GM12874 (cell line): ENCODE results near the gene POU6F1.

Source experiments
- TF ChIP-seq, protein P1 (sequence below): IDR thresholded peaks from 2 replicates; pipeline ENCODE4 v1.5.1; 2011; ENCODE audit warnings: low read depth, mild to moderate bottlenecking, control low read depth, low read length, moderate library complexity; ENCODE audit not compliant: insufficient read depth

POU6F1 gene

DNA sequence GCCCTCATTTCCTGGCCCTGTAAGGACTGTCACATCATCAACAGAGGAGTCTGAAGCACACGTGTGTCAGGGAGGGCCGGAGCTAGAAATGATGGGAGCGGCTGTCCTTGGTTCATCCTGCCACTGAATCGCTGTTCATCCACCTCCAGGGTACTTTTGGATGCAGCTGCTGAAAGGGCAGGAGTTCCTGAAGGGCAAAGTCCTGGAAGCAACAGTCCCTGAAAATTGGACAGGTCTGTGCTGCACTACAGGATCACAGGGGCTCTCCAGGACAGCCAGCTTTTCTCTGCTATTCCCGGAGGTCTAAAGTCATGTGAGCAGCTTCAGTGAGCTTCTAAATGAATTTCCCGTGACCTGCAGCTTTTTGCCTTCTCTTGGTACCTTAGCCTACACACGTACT, 17.7 kb downstream of the POU6F1 start:
- TF ChIP-seq, protein P1, sequence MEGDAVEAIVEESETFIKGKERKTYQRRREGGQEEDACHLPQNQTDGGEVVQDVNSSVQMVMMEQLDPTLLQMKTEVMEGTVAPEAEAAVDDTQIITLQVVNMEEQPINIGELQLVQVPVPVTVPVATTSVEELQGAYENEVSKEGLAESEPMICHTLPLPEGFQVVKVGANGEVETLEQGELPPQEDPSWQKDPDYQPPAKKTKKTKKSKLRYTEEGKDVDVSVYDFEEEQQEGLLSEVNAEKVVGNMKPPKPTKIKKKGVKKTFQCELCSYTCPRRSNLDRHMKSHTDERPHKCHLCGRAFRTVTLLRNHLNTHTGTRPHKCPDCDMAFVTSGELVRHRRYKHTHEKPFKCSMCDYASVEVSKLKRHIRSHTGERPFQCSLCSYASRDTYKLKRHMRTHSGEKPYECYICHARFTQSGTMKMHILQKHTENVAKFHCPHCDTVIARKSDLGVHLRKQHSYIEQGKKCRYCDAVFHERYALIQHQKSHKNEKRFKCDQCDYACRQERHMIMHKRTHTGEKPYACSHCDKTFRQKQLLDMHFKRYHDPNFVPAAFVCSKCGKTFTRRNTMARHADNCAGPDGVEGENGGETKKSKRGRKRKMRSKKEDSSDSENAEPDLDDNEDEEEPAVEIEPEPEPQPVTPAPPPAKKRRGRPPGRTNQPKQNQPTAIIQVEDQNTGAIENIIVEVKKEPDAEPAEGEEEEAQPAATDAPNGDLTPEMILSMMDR, result no peak

GRCh38 chr12:51199366-51199945, 18.4 kb downstream of the POU6F1 start:
- TF ChIP-seq, protein P1, result no peak

DNA sequence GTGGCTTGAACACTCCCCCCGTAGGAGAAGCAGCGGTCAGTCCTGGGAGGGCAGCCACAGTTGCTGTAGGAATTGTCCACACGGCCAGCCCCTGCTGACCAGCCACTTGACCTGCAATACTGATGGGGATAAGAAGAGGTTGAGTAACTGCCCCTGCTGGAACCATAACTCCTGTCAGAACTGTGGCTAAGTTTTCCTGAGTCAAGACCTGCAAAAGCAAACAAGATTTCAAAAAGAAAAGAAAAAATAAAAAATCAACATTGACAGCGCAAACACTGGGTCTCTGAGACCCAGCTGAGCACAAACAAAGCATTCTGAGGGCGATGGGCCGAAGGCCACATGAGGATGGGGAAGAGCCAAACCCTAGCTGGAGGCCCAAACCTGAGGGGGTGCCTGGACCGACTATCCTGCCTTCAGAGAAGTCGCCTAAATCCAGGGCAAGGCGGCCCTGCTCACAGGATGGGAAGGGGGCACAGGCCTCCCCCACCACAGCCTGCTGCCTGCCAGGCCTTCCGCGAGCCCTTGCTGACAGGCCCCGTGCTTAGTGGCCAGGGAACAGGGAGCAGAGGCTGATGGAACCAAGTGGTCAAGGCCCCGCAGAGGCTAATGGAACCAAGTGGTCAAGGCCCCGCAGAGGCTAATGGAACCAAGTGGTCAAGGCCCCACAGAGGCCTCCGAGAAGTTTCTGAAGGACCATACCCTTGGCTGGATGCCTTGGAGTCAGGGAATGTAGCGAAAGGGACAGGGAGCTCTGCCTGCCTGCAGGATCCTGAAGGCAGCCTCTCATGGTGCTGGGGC, 19.1 kb downstream of the POU6F1 start:
- TF ChIP-seq, protein P1, result no peak

DNA sequence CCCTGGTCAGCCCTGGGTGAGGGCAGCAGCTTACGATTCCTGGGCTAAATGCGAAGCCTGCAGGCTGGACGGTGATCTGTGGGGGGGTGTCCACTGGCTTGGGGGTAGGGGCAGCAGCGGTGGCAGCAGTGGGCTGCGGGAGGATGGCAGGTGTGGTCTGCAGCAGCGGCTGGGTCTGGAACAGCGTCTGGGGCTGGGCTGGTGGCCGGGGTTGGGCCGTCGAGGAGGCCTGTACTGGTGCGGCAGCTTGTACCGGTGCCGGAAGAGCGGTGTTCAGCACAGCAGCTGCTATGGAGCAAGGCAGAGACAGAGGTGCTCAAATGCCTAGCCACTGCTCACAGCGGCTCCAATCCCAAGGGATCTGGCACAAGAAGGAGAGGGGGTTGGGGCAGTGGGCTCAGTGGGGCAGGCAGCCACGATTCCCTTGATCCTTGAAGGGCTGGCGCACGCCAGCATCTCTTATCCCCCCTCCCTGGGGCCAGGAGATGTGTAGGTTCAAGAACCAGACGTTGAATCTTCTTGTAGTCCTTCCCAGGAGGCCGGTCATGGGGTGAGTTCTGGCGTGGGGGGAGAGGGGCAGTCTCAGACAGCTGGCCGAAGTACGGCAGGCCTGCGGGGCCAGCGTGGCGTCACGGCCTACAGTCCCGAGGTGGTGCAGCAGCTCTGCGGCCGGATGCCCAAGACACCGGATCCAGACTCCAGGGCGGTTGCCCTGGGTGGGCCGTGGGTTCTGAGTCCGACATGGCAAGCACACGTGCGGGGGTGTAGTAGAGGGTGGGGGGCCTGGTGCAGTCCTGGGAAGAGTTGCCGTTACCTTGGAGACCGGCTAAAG, 19.9 kb downstream of the POU6F1 start:
- TF ChIP-seq, protein P1, result no peak

DNA sequence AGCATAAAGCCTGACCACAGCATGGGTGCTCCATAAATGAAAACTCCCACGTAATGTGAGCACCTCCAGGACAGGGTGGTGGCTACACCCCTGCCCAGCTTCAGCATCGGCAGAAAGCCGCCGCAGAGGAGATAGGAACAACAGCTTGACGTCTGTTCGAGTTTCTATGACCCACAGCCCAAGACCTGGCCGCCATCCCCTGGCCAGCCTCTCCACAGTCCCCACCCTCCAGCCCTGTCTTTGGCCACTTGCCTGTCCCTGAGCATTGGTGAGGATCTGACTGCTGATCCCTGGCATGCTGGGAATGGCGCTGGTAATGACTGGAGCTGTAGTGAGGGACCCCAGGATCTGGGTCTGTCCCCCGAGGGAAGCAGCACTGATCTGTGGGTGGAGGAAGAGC, 21.3 kb downstream of the POU6F1 start:
- TF ChIP-seq, protein P1, result no peak

DNA sequence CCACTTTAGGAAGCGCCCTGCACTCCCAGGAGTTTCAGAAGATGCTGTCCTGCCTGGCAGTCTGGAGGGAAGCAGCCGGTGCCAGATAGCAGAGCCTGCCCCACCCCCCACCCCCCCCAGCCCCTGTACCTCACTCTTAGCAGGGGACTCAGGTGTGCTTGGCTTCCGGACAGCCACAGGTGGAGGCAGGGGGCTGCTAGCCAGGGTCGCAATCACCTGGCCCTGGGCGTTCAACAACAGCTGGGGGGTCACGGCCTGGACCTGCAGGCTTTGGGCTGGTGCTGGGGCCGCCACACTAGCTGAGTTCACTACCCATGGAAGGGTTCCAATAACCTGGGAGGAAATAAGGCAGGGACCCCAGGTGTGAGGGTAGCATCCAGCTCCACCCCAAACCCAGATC, 22.0 kb downstream of the POU6F1 start:
- TF ChIP-seq, protein P1, result no peak

GRCh38 chr12:51192284-51192671, 25.6 kb downstream of the POU6F1 start:
- TF ChIP-seq, protein P1, result no peak
